ENCODE measurements around the gene TLE4. TPM values are rescaled to one million over a fixed set of nuclear protein-coding genes. Genes with fewer than 3 reads are reported as not detected.

The TLE4 gene
- total RNA-seq, 1 experiment from 2014 or later: 17.9 TPM

- no peak overlapping the region for H3K9ac ChIP-seq (ENCODE audit: low read length)
- no peaks in the 10 kb centered on the region for H3F3A ChIP-seq (ENCODE audit: low read length, unreplicated experiment)
- H3K9me3 ChIP-seq (ENCODE audit: low read length): no peaks in the 10 kb centered on the region
- ChIA-PET POLR2A (ENCODE audit: unreplicated experiment) (no interaction called here), CTCF (no interaction called here)
- no peak overlapping the region for H3K4me3 ChIP-seq (ENCODE audit: low read length)
- intact Hi-C loops (cut with micrococcal nuclease): no loop called here
- H2AFZ ChIP-seq (ENCODE audit: low read length): no peak overlapping the region
- H4K20me1 ChIP-seq (ENCODE audit: low read length): no peaks in the 10 kb centered on the region
- BruUV-seq (replicated peaks): no TSS peak
- no peaks in the 10 kb centered on the region for H3K36me3 ChIP-seq (ENCODE audit: low read depth, low read length)
- ATAC-seq (no peak), DNase-seq (no peak)
- H3K4me2 ChIP-seq (ENCODE audit: low read length): no peak overlapping the region
- TF ChIP-seq EZH2phosphoT487 (IDR thresholded peaks at IDR 0.05; ENCODE audit: borderline replicate concordance, low read length): no peak
- TF ChIP-seq EZH2 (IDR thresholded peaks at IDR 0.05; ENCODE audit: low read length, unreplicated experiment): no peak
- no peak for TF ChIP-seq CTCF (conservative IDR thresholded peaks at IDR 0.05; ENCODE audit: low read depth, low read length)
- H3K4me1 ChIP-seq (ENCODE audit: insufficient read depth, low read length): no peaks in the 10 kb centered on the region; the same call in 1 of the 2 replicates
- no peaks in the 10 kb centered on the region for H3K27me3 ChIP-seq (ENCODE audit: low read length)
- H3K9me2 ChIP-seq (replicated peaks; ENCODE audit: low read length): no peaks in the 10 kb centered on the region
- no peak overlapping the region for H3K27ac ChIP-seq (ENCODE audit: low read length)
- no peaks in the 10 kb centered on the region for H3K79me2 ChIP-seq (ENCODE audit: low read length)
Observed at GRCh38 chr9:79681576-79681975, 109.8 kb downstream of the TLE4 start.

- ChIA-PET CTCF (no interaction called here), POLR2A (ENCODE audit: unreplicated experiment) (no interaction called here)
- TF ChIP-seq CTCF (conservative IDR thresholded peaks at IDR 0.05; ENCODE audit: low read depth, low read length): no peak
- no peak for TF ChIP-seq EZH2phosphoT487 (IDR thresholded peaks at IDR 0.05; ENCODE audit: borderline replicate concordance, low read length)
- no peak for TF ChIP-seq EZH2 (IDR thresholded peaks at IDR 0.05; ENCODE audit: low read length, unreplicated experiment)
- Histone ChIP-seq H3K9me2 (replicated peaks; ENCODE audit: low read length) (no peaks in the 10 kb centered on the region), H3K36me3 (ENCODE audit: low read depth, low read length) (no peaks in the 10 kb centered on the region), H3K27me3 (ENCODE audit: low read length) (no peaks in the 10 kb centered on the region), H3K4me3 (ENCODE audit: low read length) (no peak overlapping the region), H3K4me1 (ENCODE audit: insufficient read depth, low read length) (no peaks in the 10 kb centered on the region; the same call in 1 of the 2 replicates), H3K9ac (ENCODE audit: low read length) (no peak overlapping the region), H4K20me1 (ENCODE audit: low read length) (no peaks in the 10 kb centered on the region), H3K79me2 (ENCODE audit: low read length) (no peaks in the 10 kb centered on the region), H3K9me3 (ENCODE audit: low read length) (no peaks in the 10 kb centered on the region), H3F3A (ENCODE audit: low read length, unreplicated experiment) (no peaks in the 10 kb centered on the region), H3K27ac (ENCODE audit: low read length) (no peak overlapping the region), H3K4me2 (ENCODE audit: low read length) (no peak overlapping the region), H2AFZ (ENCODE audit: low read length) (no peak overlapping the region)
- ATAC-seq: no peak
- no peak for DNase-seq
- no TSS peak for BruUV-seq (replicated peaks)
- intact Hi-C loops (cut with micrococcal nuclease): no loop called here
Observed at GRCh38 chr9:79682076-79682736, 110.4 kb downstream of the TLE4 start.

- intact Hi-C loops (cut with micrococcal nuclease): no loop called here
- H3K36me3 ChIP-seq (ENCODE audit: low read depth, low read length): no peaks in the 10 kb centered on the region
- H2AFZ ChIP-seq (ENCODE audit: low read length): no peak overlapping the region
- no peaks in the 10 kb centered on the region for H3K9me2 ChIP-seq (replicated peaks; ENCODE audit: low read length)
- ATAC-seq (no peak), DNase-seq (no peak)
- no peak for TF ChIP-seq EZH2 (IDR thresholded peaks at IDR 0.05; ENCODE audit: low read length, unreplicated experiment)
- no peak for TF ChIP-seq EZH2phosphoT487 (IDR thresholded peaks at IDR 0.05; ENCODE audit: borderline replicate concordance, low read length)
- H3K79me2 ChIP-seq (ENCODE audit: low read length): no peaks in the 10 kb centered on the region
- H3K9ac ChIP-seq (ENCODE audit: low read length): no peak overlapping the region
- no peaks in the 10 kb centered on the region; the same call in 1 of the 2 replicates for H3K4me1 ChIP-seq (ENCODE audit: insufficient read depth, low read length)
- no peaks in the 10 kb centered on the region for H4K20me1 ChIP-seq (ENCODE audit: low read length)
- no peaks in the 10 kb centered on the region for H3K27me3 ChIP-seq (ENCODE audit: low read length)
- CTCF ChIA-PET: no interaction called here
- H3K27ac ChIP-seq (ENCODE audit: low read length): no peak overlapping the region
- POLR2A ChIA-PET (ENCODE audit: unreplicated experiment): no interaction called here
- H3K9me3 ChIP-seq (ENCODE audit: low read length): no peaks in the 10 kb centered on the region
- no peak overlapping the region for H3K4me2 ChIP-seq (ENCODE audit: low read length)
- BruUV-seq (replicated peaks): no TSS peak
- no peaks in the 10 kb centered on the region for H3F3A ChIP-seq (ENCODE audit: low read length, unreplicated experiment)
- H3K4me3 ChIP-seq (ENCODE audit: low read length): no peak overlapping the region
Observed at GRCh38 chr9:79684059-79684458, 112.3 kb downstream of the TLE4 start.

Measured in PC-3 (cell line).